DND-41 (cell line): ENCODE results near the gene OLR1.

Experiments
- EZH2 ChIP-seq: IDR thresholded peaks from 3 replicates; pipeline ENCODE4 v1.6.1; 2012; ENCODE audit warnings: borderline replicate concordance, low read depth, mild to moderate bottlenecking, moderate library complexity, low read length, inconsistent platforms; ENCODE audit not compliant: severe bottlenecking
- TF ChIP-seq, protein P1 (sequence below): IDR thresholded peaks from 2 replicates; pipeline ENCODE4 v1.5.1; 2012; ENCODE audit warnings: borderline replicate concordance, low read length, moderate library complexity, mild to moderate bottlenecking; ENCODE audit not compliant: poor library complexity, severe bottlenecking; ENCODE audit errors: extremely low read depth

DNA sequence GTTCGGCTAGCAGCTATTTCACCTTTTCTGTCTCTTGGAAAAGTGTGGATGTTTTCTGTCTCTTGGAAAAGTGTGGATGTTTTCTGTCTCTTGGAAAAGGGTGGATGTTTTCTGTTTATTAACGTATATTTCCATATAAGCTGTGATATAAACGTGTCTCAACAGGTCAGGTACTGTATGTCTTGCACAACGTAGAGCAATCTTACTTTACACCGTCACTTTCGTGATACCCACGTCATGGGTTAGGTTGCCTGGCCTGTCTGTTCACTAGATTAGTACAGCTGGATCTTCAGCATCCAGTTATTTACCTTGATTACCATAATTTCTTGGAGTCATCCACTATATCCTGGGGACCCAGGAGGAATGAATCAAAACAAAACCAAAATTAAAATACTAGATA, 56.0 kb downstream of the OLR1 start:
- TF ChIP-seq, protein P1, sequence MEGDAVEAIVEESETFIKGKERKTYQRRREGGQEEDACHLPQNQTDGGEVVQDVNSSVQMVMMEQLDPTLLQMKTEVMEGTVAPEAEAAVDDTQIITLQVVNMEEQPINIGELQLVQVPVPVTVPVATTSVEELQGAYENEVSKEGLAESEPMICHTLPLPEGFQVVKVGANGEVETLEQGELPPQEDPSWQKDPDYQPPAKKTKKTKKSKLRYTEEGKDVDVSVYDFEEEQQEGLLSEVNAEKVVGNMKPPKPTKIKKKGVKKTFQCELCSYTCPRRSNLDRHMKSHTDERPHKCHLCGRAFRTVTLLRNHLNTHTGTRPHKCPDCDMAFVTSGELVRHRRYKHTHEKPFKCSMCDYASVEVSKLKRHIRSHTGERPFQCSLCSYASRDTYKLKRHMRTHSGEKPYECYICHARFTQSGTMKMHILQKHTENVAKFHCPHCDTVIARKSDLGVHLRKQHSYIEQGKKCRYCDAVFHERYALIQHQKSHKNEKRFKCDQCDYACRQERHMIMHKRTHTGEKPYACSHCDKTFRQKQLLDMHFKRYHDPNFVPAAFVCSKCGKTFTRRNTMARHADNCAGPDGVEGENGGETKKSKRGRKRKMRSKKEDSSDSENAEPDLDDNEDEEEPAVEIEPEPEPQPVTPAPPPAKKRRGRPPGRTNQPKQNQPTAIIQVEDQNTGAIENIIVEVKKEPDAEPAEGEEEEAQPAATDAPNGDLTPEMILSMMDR, result no peak
- no peak for TF ChIP-seq EZH2
